Measurements from ENCODE around the gene RASL10B.

Gene RASL10B

GRCh38 chr17:35786941-35787432 is 55.5 kb downstream of the RASL10B start:
- H3K4me3 ChIP-seq (ENCODE audit: low read depth, low read length), result no peak overlapping the region
- TF ChIP-seq, protein P1, sequence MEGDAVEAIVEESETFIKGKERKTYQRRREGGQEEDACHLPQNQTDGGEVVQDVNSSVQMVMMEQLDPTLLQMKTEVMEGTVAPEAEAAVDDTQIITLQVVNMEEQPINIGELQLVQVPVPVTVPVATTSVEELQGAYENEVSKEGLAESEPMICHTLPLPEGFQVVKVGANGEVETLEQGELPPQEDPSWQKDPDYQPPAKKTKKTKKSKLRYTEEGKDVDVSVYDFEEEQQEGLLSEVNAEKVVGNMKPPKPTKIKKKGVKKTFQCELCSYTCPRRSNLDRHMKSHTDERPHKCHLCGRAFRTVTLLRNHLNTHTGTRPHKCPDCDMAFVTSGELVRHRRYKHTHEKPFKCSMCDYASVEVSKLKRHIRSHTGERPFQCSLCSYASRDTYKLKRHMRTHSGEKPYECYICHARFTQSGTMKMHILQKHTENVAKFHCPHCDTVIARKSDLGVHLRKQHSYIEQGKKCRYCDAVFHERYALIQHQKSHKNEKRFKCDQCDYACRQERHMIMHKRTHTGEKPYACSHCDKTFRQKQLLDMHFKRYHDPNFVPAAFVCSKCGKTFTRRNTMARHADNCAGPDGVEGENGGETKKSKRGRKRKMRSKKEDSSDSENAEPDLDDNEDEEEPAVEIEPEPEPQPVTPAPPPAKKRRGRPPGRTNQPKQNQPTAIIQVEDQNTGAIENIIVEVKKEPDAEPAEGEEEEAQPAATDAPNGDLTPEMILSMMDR (IDR thresholded peaks at IDR 0.05; ENCODE audit: low read depth, low read length), result no peak

GRCh38 chr17:35788477-35789368 is 57.3 kb downstream of the RASL10B start:
- no peak overlapping the region for H3K4me3 ChIP-seq (ENCODE audit: low read depth, low read length)
- TF ChIP-seq, protein P1 (IDR thresholded peaks at IDR 0.05; ENCODE audit: low read depth, low read length), result no peak

DNA sequence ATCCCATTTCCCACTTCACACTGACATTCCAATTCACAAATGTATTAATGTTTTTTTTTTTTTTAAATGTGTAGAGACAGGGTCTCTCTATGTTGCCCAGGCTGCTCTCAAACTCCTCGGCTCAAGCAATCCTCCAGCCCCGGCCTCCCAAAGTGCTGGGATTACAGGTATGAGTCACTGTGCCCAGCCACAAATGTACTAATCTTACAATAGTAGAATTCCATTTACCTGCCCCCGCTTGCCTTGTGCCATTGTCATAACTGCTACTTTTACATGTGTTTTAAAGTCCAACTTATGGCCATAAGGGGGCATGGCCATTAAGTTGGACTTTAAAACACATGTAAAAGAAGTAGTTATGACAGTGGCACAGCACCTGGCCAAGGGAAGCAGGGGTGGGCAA is 59.4 kb downstream of the RASL10B start:
- TF ChIP-seq, protein P1 (IDR thresholded peaks at IDR 0.05; ENCODE audit: low read depth, low read length), result no peak
- no peak overlapping the region for H3K4me3 ChIP-seq (ENCODE audit: low read depth, low read length)

GRCh38 chr17:35791681-35792350 is 60.4 kb downstream of the RASL10B start:
- H3K4me3 ChIP-seq (ENCODE audit: low read depth, low read length), result no peak overlapping the region
- TF ChIP-seq, protein P1 (IDR thresholded peaks at IDR 0.05; ENCODE audit: low read depth, low read length), result no peak

Data from WI38 (cell line).